Lung (tissue), 12 donors: Measurements from ENCODE around the gene METTL8. TPM values are rescaled to one million over a fixed set of nuclear protein-coding genes. Genes with fewer than 3 reads are reported as not detected.

Experiments
- ATAC-seq: fragments of 200-7000 bp; cut with Tn5 transposase; one replicate; pipeline ENCODE4 v1.9.1; 2020; ENCODE audit warnings: moderate number of reproducible peaks; ENCODE audit not compliant: insufficient read depth, low FRiP score
- DNase-seq, 3 donors: peaks; one replicate each; pipeline ENCODE4 v3.0.0-alpha.2; 2013 to 2017
- H3K27ac ChIP-seq, 2 donors: one replicate each; pipeline ENCODE4 v1.5.1; 2013; ENCODE audit warnings: mild to moderate bottlenecking in 2 of 2, moderate library complexity in 2 of 2, control low read depth in 1 of 2, inconsistent platforms in 1 of 2, low read depth in 1 of 2, low read length in 1 of 2
- H3K27me3 ChIP-seq, 3 donors: one replicate each; pipeline ENCODE4 v1.5.1; 2013; ENCODE audit warnings: low read length in 2 of 3; ENCODE audit not compliant: control insufficient read depth in 3 of 3, insufficient read depth in 3 of 3
- H3K36me3 ChIP-seq, 4 donors: one replicate each; pipeline ENCODE4 v1.5.1; 2013; ENCODE audit warnings: low read length in 4 of 4, mild to moderate bottlenecking in 1 of 4, moderate library complexity in 1 of 4; ENCODE audit not compliant: control insufficient read depth in 4 of 4, insufficient read depth in 4 of 4
- H3K4me1 ChIP-seq, 5 donors: one replicate each; pipeline ENCODE4 v1.5.1; 2013; ENCODE audit warnings: low read length in 5 of 5, mild to moderate bottlenecking in 2 of 5, moderate library complexity in 1 of 5; ENCODE audit not compliant: control insufficient read depth in 5 of 5, insufficient read depth in 5 of 5
- H3K4me3 ChIP-seq: one replicate; pipeline ENCODE4 v1.5.1; 2013; ENCODE audit warnings: mild to moderate bottlenecking, control low read depth, moderate library complexity
- H3K9ac ChIP-seq, 2 donors: one replicate each; pipeline ENCODE4 v1.5.1; 2013; ENCODE audit warnings: low read length in 2 of 2, control low read depth in 1 of 2; ENCODE audit not compliant: insufficient read depth in 1 of 2
- H3K9me3 ChIP-seq, 4 donors: one replicate each; pipeline ENCODE4 v1.5.1; 2013; ENCODE audit warnings: low read length in 3 of 4, mild to moderate bottlenecking in 1 of 4, moderate library complexity in 1 of 4; ENCODE audit not compliant: control insufficient read depth in 4 of 4, insufficient read depth in 3 of 4
- CTCF ChIP-seq: IDR thresholded peaks from 2 replicates; pipeline ENCODE4 v1.5.1; 2012; ENCODE audit warnings: mild to moderate bottlenecking; ENCODE audit errors: control extremely low read depth, extremely low read depth
- WGBS, 2 donors: extraction: QIAGEN DNeasy Blood & Tissue Kit; methylation state at CpG; one replicate each; pipeline ENCODE4 v1.1.7; 2013; 5-methylcytosine and 5-hydroxymethylcytosine counted together
- polyA plus RNA-seq, 2 donors: library from polyadenylated mRNA; stranded (reverse); fragments of 200-250 nt; gene quantifications; one replicate each; pipeline ENCODE4 v1.2.1, GENCODE V29; 2013
- total RNA-seq, 2 donors: library from RNA; depleted of rRNA in 1 of 2; stranded (reverse); fragments of >200 nt in 1 of 2; gene quantifications; one replicate each; pipeline ENCODE4 v1.2.1, GENCODE V29; 2014 to 2021
- donor health status: control.
- donor health status: control.
- donor health status: Bipolar disorder and iron deficiency.
- donor health status: healthy.
- donor health status: DM: yes; HTN: yes; CAD: no.

METTL8 gene
- total and polyA plus RNA-seq, 4 donors = 4.9 to 9.3 (median 8.5) TPM

GRCh38 chr2:171323971-171324528 lies 109.7 kb downstream of the METTL8 start:
- no peak for ATAC-seq
- no peak overlapping the region for H3K4me3 ChIP-seq
- no peaks in the 10 kb centered on the region for H3K27me3 ChIP-seq
- H3K36me3 ChIP-seq = no peaks in the 10 kb centered on the region
- no peaks in the 10 kb centered on the region for H3K9me3 ChIP-seq
- H3K9ac ChIP-seq = no peak overlapping the region
- WGBS, 2 donors = 81 to 86% methylated on average over 5 of the region's 5 CpGs
- DNase-seq = no peak
- TF ChIP-seq CTCF = no peak
- no peak overlapping the region for H3K27ac ChIP-seq
- H3K4me1 ChIP-seq = peaks cover 0 to 6% (median 0%) of the 10 kb centered on the region in 5 donors

- no peak for DNase-seq
- H3K4me1 ChIP-seq = peaks cover 0 to 13% (median 0%) of the 10 kb centered on the region in 5 donors
- no peak for ATAC-seq
- no peaks in the 10 kb centered on the region for H3K36me3 ChIP-seq
- no peaks in the 10 kb centered on the region for H3K27me3 ChIP-seq
- no peaks in the 10 kb centered on the region for H3K9me3 ChIP-seq
- H3K27ac ChIP-seq = no peak overlapping the region
- no peak overlapping the region for H3K4me3 ChIP-seq
- H3K9ac ChIP-seq = no peak overlapping the region
- WGBS, 2 donors = 98 to 99% methylated on average over 4 of the region's 4 CpGs
- no peak for TF ChIP-seq CTCF
Measured at GRCh38 chr2:171322928-171323327, 110.9 kb downstream of the METTL8 start.

GRCh38 chr2:171320731-171321130 lies 113.1 kb downstream of the METTL8 start:
- ATAC-seq = no peak
- Histone ChIP-seq H3K4me1 (peaks cover 0 to 7% (median 1%) of the 10 kb centered on the region in 5 donors), H3K9ac (no peak overlapping the region), H3K27ac (no peak overlapping the region), H3K27me3 (no peaks in the 10 kb centered on the region), H3K4me3 (no peak overlapping the region), H3K9me3 (no peaks in the 10 kb centered on the region), H3K36me3 (no peaks in the 10 kb centered on the region)
- DNase-seq = no peak
- TF ChIP-seq CTCF = no peak

GRCh38 chr2:171320208-171320621 lies 113.6 kb downstream of the METTL8 start:
- H3K4me3 ChIP-seq = no peak overlapping the region
- DNase-seq (no peak), ATAC-seq (no peak)
- H3K4me1 ChIP-seq = peaks cover 0 to 7% (median 1%) of the 10 kb centered on the region in 5 donors
- H3K9ac ChIP-seq = no peak overlapping the region
- no peaks in the 10 kb centered on the region for H3K27me3 ChIP-seq
- H3K36me3 ChIP-seq = no peaks in the 10 kb centered on the region
- no peak for TF ChIP-seq CTCF
- no peaks in the 10 kb centered on the region for H3K9me3 ChIP-seq
- WGBS, 2 donors = 90 to 94% methylated on average over 5 of the region's 5 CpGs
- no peak overlapping the region for H3K27ac ChIP-seq
